Parathyroid adenoma (tissue), 2 donors: ENCODE data around the gene GLIPR2.

Experiments used
- H2AFZ ChIP-seq: fragments of 300-600 bp; sonication (generic); one replicate; pipeline ENCODE4 v1.7.0; 2017; ENCODE audit warnings: antibody characterized with exemption, mild to moderate bottlenecking
- H3K27ac ChIP-seq: fragments of 300-600 bp; sonication (generic); one replicate; pipeline ENCODE4 v1.7.0; 2017
- H3K27me3 ChIP-seq: fragments of 300-600 bp; sonication (generic); one replicate; pipeline ENCODE4 v1.7.0; 2017; ENCODE audit warnings: low read length; ENCODE audit not compliant: control insufficient read depth, insufficient read depth
- H3K36me3 ChIP-seq: fragments of 300-600 bp; sonication (generic); one replicate; pipeline ENCODE4 v1.7.0; 2017; ENCODE audit warnings: low read length; ENCODE audit not compliant: control insufficient read depth, insufficient read depth
- H3K4me1 ChIP-seq: fragments of 300-600 bp; sonication (generic); one replicate; pipeline ENCODE4 v1.7.0; 2017; ENCODE audit warnings: control low read depth
- H3K4me2 ChIP-seq: fragments of 300-600 bp; sonication (generic); one replicate; pipeline ENCODE4 v1.7.0; 2017; ENCODE audit warnings: low read length
- H3K4me3 ChIP-seq: fragments of 300-600 bp; sonication (generic); one replicate; pipeline ENCODE4 v1.7.0; 2017; ENCODE audit warnings: low read depth, low read length
- H3K79me2 ChIP-seq: fragments of 300-600 bp; sonication (generic); one replicate; pipeline ENCODE4 v1.7.0; 2017; ENCODE audit warnings: control low read depth
- H3K9ac ChIP-seq: fragments of 300-600 bp; sonication (generic); one replicate; pipeline ENCODE4 v1.7.0; 2017; ENCODE audit warnings: mild to moderate bottlenecking
- H3K9me3 ChIP-seq: fragments of 300-600 bp; sonication (generic); one replicate; pipeline ENCODE4 v1.7.0; 2017; ENCODE audit warnings: low read length; ENCODE audit not compliant: control insufficient read depth
- CTCF ChIP-seq: fragments of 300-600 bp; sonication (generic); IDR thresholded peaks from one replicate; pipeline ENCODE4 v1.7.0; 2017; ENCODE audit warnings: antibody characterized with exemption, mild to moderate bottlenecking
- donor health status: primary hyperparathyroidism.

GLIPR2 gene

GRCh38 chr9:36191290-36191645 lies 54.7 kb downstream of the GLIPR2 start:
- H3K36me3 ChIP-seq, result no peaks in the 10 kb centered on the region
- H3K4me2 ChIP-seq, result peak overlapping the region; percentile 83
- H3K4me1 ChIP-seq, result peaks cover 5% of the 10 kb centered on the region
- H3K9ac ChIP-seq, result peak overlapping the region; percentile 69
- no peaks in the 10 kb centered on the region for H3K9me3 ChIP-seq
- no peaks in the 10 kb centered on the region for H3K27me3 ChIP-seq
- peaks cover 19% of the 10 kb centered on the region for H3K79me2 ChIP-seq
- peak overlapping the region; percentile 83 for H3K27ac ChIP-seq
- TF ChIP-seq CTCF, result no peak
- H3K4me3 ChIP-seq, result peak overlapping the region; percentile 93
- peak overlapping the region; percentile 89 for H2AFZ ChIP-seq

- Histone ChIP-seq H3K9ac (no peak overlapping the region), H3K4me1 (peaks cover 5% of the 10 kb centered on the region), H3K27ac (no peak overlapping the region), H3K4me3 (peak overlapping the region; percentile 93), H3K79me2 (peaks cover 21% of the 10 kb centered on the region), H2AFZ (peak overlapping the region; percentile 89), H3K9me3 (no peaks in the 10 kb centered on the region), H3K4me2 (peak overlapping the region; percentile 83), H3K27me3 (no peaks in the 10 kb centered on the region), H3K36me3 (no peaks in the 10 kb centered on the region)
- TF ChIP-seq CTCF, result no peak
These were observed 55.2 kb downstream of the GLIPR2 start for GRCh38 chr9:36191686-36192085.

GRCh38 chr9:36192196-36192595 lies 55.7 kb downstream of the GLIPR2 start:
- H3K4me1 ChIP-seq, result peaks cover 5% of the 10 kb centered on the region
- H2AFZ ChIP-seq, result no peak overlapping the region
- peaks cover 21% of the 10 kb centered on the region for H3K79me2 ChIP-seq
- no peaks in the 10 kb centered on the region for H3K27me3 ChIP-seq
- no peak overlapping the region for H3K27ac ChIP-seq
- H3K9ac ChIP-seq, result no peak overlapping the region
- no peak for TF ChIP-seq CTCF
- no peaks in the 10 kb centered on the region for H3K9me3 ChIP-seq
- H3K4me2 ChIP-seq, result peak overlapping the region; percentile 83
- no peaks in the 10 kb centered on the region for H3K36me3 ChIP-seq
- H3K4me3 ChIP-seq, result peak overlapping the region; percentile 93

GRCh38 chr9:36193023-36193422 lies 56.5 kb downstream of the GLIPR2 start:
- no peaks in the 10 kb centered on the region for H3K36me3 ChIP-seq
- peak overlapping the region; percentile 93 for H3K4me3 ChIP-seq
- no peak for TF ChIP-seq CTCF
- peaks cover 21% of the 10 kb centered on the region for H3K79me2 ChIP-seq
- no peak overlapping the region for H3K27ac ChIP-seq
- H3K9ac ChIP-seq, result no peak overlapping the region
- H3K27me3 ChIP-seq, result no peaks in the 10 kb centered on the region
- peaks cover 5% of the 10 kb centered on the region for H3K4me1 ChIP-seq
- H3K9me3 ChIP-seq, result no peaks in the 10 kb centered on the region
- no peak overlapping the region for H2AFZ ChIP-seq
- peak overlapping the region; percentile 83 for H3K4me2 ChIP-seq

- no peaks in the 10 kb centered on the region for H3K27me3 ChIP-seq
- no peak overlapping the region for H2AFZ ChIP-seq
- H3K4me2 ChIP-seq, result no peak overlapping the region
- H3K36me3 ChIP-seq, result no peaks in the 10 kb centered on the region
- H3K4me3 ChIP-seq, result no peak overlapping the region
- H3K9ac ChIP-seq, result no peak overlapping the region
- no peak overlapping the region for H3K27ac ChIP-seq
- TF ChIP-seq CTCF, result no peak
- H3K9me3 ChIP-seq, result no peaks in the 10 kb centered on the region
- peaks cover 25% of the 10 kb centered on the region for H3K79me2 ChIP-seq
- peaks cover 5% of the 10 kb centered on the region for H3K4me1 ChIP-seq
These were observed 57.9 kb downstream of the GLIPR2 start for GRCh38 chr9:36194326-36195000.
